WI38 (cell line): Measurements from ENCODE around the gene NLK.
"Not testable (repeated sequence)": the region's sequence is repeated elsewhere in the genome, so short reads cannot be mapped to it uniquely, and the experiment has no call there.

Experiments used
- H3K4me3 ChIP-seq: 2 replicates; pipeline ENCODE4 v1.5.1; 2011; ENCODE audit warnings: low read depth, mild to moderate bottlenecking, control low read depth, low read length
- CTCF ChIP-seq: IDR thresholded peaks from 2 replicates; pipeline ENCODE4 v1.5.1; 2012; ENCODE audit warnings: low read depth, mild to moderate bottlenecking, control low read depth, low read length

Gene NLK

GRCh38 chr17:28087743-28088142 is 45.3 kb downstream of the NLK start:
- no peak overlapping the region for H3K4me3 ChIP-seq
- no peak for TF ChIP-seq CTCF

GRCh38 chr17:28090551-28090950 is 48.1 kb downstream of the NLK start:
- H3K4me3 ChIP-seq, result no peak overlapping the region
- TF ChIP-seq CTCF, result no peak

GRCh38 chr17:28092088-28092487 is 49.6 kb downstream of the NLK start:
- no peak overlapping the region for H3K4me3 ChIP-seq
- TF ChIP-seq CTCF, result no peak

GRCh38 chr17:28093999-28094716 is 51.7 kb downstream of the NLK start:
- H3K4me3 ChIP-seq, result no peak overlapping the region
- no peak for TF ChIP-seq CTCF

GRCh38 chr17:28096756-28097155 is 54.3 kb downstream of the NLK start:
- no peak for TF ChIP-seq CTCF
- no peak overlapping the region for H3K4me3 ChIP-seq

- TF ChIP-seq CTCF, result no peak
- no peak overlapping the region for H3K4me3 ChIP-seq
Measured at GRCh38 chr17:28097254-28097653, 54.8 kb downstream of the NLK start.

- TF ChIP-seq CTCF, result no peak
- H3K4me3 ChIP-seq, result no peak overlapping the region
Measured at GRCh38 chr17:28097901-28098300, 55.4 kb downstream of the NLK start.

- not testable (repeated sequence) for H3K4me3 ChIP-seq
Measured at GRCh38 chr17:28098591-28098990, 56.1 kb downstream of the NLK start.
